H1 (cell line): Measurements from ENCODE around the gene STARD8.

ENCODE experiments used
- ATF2 ChIP-seq: IDR thresholded peaks from 2 replicates; pipeline ENCODE4 v1.6.1; 2012; ENCODE audit warnings: low read length, inconsistent platforms
- ATF3 ChIP-seq: IDR thresholded peaks from 2 replicates; pipeline ENCODE4 v1.6.1; 2011; ENCODE audit warnings: low read depth, mild to moderate bottlenecking, low read length; ENCODE audit not compliant: insufficient read depth
- CEBPB ChIP-seq: IDR thresholded peaks from 2 replicates; pipeline ENCODE4 v1.6.1; 2012; ENCODE audit warnings: low read depth, low read length
- CTCF ChIP-seq, 3 experiments: IDR thresholded peaks; 1 replicate in 2 of 3; 2 replicates in 1 of 3; pipeline versions ENCODE4 v1.5.1 to v1.6.1; 2011; ENCODE audit warnings: low read length in 3 of 3, mild to moderate bottlenecking in 3 of 3, inconsistent platforms in 2 of 3, low read depth in 1 of 3, moderate library complexity in 1 of 3; ENCODE audit not compliant: insufficient read depth in 1 of 3; ENCODE audit errors: control extremely low read depth in 1 of 3
- EZH2 ChIP-seq: fragments of 200-600 bp; sonication (generic); IDR thresholded peaks from 2 replicates; pipeline ENCODE4 v1.7.1; 2012; ENCODE audit warnings: low read depth, mild to moderate bottlenecking, moderate library complexity, low read length, inconsistent platforms; ENCODE audit not compliant: severe bottlenecking
- FOSL1 ChIP-seq: IDR thresholded peaks from 2 replicates; pipeline ENCODE4 v1.6.1; 2011; ENCODE audit warnings: mild to moderate bottlenecking, low read depth, low read length, moderate library complexity; ENCODE audit not compliant: insufficient read depth
- GABPA ChIP-seq: IDR thresholded peaks from 2 replicates; pipeline ENCODE4 v1.6.1; 2011; ENCODE audit warnings: mild to moderate bottlenecking, low read length, moderate library complexity, borderline replicate concordance; ENCODE audit not compliant: insufficient read depth
- MAX ChIP-seq: IDR thresholded peaks from 2 replicates; pipeline ENCODE4 v1.6.1; 2012; ENCODE audit warnings: inconsistent platforms
- POLR2A ChIP-seq, 2 experiments: IDR thresholded peaks; 1 replicate in 1 of 2; 2 replicates in 1 of 2; pipeline ENCODE4 v1.6.1; 2011; ENCODE audit warnings: low read depth in 2 of 2, low read length in 2 of 2, mild to moderate bottlenecking in 2 of 2; ENCODE audit errors: control extremely low read depth in 1 of 2
- POLR2AphosphoS5 ChIP-seq: IDR thresholded peaks from 2 replicates; pipeline ENCODE4 v1.6.1; 2011; ENCODE audit warnings: low read depth, low read length
- TAF1 ChIP-seq: IDR thresholded peaks from 2 replicates; pipeline ENCODE4 v1.6.1; 2011; ENCODE audit warnings: mild to moderate bottlenecking, low read depth, low read length
- YY1 ChIP-seq: IDR thresholded peaks from 2 replicates; pipeline ENCODE4 v1.6.1; 2011; ENCODE audit warnings: low read depth, mild to moderate bottlenecking, low read length

DNA sequence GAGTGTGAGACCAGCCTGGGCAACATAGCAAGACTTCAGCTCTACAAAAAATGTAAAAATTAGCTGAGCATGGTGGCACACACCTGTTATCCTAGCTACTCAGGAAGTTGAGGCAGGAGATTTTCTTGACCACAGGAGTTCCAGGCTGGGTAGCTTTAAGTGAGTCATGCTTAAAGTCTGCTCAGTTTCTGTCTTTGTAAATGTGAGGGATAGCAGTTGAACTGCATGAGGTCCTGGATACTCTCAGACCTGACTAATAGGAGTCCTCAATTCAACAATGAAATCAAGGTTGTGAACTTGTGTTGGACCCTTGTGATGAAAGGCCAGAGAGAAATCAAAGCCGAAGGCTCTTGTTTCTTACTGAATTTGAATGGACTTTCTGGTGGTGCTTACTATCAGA is 45.2 kb downstream of the STARD8 start:
- TF ChIP-seq POLR2A (IDR thresholded peaks at IDR 0.05; ENCODE audit: control extremely low read depth in 1 of 2, low read depth in 2 of 2, low read length in 2 of 2) (no peak), FOSL1 (no peak), MAX (no peak), CTCF (IDR thresholded peaks at IDR 0.05; ENCODE audit: control extremely low read depth in 1 of 3, insufficient read depth in 1 of 3, low read depth in 1 of 3, low read length in 3 of 3) (no peak), EZH2 (no peak), ATF3 (no peak), TAF1 (no peak), CEBPB (no peak), POLR2AphosphoS5 (no peak), YY1 (no peak), GABPA (no peak), ATF2 (no peak)
